Brain pericyte (primary cell): Measurements from ENCODE around the gene PMVK.

Source experiments
- DNase-seq: peaks from one replicate; pipeline ENCODE4 v3.0.0-alpha.2; 2012; ENCODE audit warnings: low read depth, low spot score

Gene PMVK

GRCh38 chr1:154881820-154882535, 54.5 kb downstream of the PMVK start:
- DNase-seq = no peak

- no peak for DNase-seq
Observed at GRCh38 chr1:154880671-154881070, 55.8 kb downstream of the PMVK start.

GRCh38 chr1:154879038-154879421, 57.5 kb downstream of the PMVK start:
- DNase-seq = no peak

GRCh38 chr1:154878371-154879037, 58.0 kb downstream of the PMVK start:
- no peak for DNase-seq

GRCh38 chr1:154877370-154877974, 59.0 kb downstream of the PMVK start:
- DNase-seq = no peak

- DNase-seq = no peak
Observed at GRCh38 chr1:154876842-154877369, 59.6 kb downstream of the PMVK start.
